IPS-18c (cell line): ENCODE measurements around the gene AGAP1.

Experiments used
- H3K4me3 ChIP-seq: 2 replicates; pipeline ENCODE4 v1.7.0; 2013; ENCODE audit warnings: low read depth, mild to moderate bottlenecking, low read length, moderate library complexity; ENCODE audit not compliant: insufficient read depth
- H3K9me3 ChIP-seq: one replicate; pipeline ENCODE4 v1.6.1; 2013; ENCODE audit warnings: mild to moderate bottlenecking, low read length, moderate library complexity; ENCODE audit not compliant: control insufficient read depth, insufficient read depth

Gene AGAP1

DNA sequence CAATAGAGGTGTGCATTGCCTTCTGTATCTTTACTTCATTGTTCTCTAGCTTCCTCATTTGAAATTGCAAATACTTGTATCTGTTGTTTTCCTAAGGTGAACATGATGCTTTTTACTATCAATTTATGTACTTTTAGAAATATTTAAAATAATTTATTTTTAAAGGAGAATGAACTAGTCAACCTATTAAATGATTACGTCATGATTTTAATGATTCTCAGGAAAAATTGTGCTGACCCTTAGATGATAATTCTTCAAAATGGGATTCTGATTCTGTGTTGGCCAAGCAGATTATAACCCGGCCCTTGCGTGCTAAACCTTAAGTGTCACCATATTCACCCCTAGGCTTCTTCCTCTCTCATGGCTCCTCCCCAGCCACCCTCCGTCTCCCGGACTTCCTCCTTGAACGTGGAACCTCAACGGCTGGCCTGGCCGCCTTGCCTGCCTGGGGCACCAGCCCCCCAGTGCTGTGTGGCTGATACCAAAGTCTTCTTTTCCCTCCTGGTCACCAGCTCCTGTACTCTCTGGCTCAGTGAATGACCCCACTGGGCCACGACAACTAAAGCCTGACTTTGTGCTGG is 382.3 kb downstream of the AGAP1 start:
- no peaks in the 10 kb centered on the region for H3K9me3 ChIP-seq
- H3K4me3 ChIP-seq, result no peak overlapping the region

DNA sequence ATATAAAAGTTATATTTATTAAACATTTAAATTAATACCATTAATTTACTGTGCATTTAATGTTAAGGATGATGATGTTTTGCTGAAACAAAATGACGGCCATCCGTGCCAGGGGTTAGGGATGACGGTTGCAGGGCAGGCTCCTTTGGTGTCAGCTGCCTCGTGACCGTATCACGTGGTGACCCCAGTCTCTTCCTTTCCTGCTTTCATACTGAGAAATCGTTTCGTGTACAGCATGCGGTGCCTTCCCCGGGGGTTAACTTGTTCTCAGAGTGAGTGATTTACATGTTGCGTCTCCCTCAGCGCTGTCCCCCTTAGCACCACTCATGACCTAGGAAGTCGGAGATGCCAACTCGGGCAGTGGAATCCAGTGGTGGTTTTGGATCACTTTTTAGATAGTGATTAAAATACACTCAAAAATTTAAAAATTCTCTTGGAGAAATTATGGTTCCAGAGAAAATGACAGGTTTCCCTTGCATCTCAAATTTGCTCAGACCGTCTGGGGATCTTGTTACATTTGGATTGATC is 383.5 kb downstream of the AGAP1 start:
- H3K4me3 ChIP-seq, result no peak overlapping the region
- H3K9me3 ChIP-seq, result no peaks in the 10 kb centered on the region

DNA sequence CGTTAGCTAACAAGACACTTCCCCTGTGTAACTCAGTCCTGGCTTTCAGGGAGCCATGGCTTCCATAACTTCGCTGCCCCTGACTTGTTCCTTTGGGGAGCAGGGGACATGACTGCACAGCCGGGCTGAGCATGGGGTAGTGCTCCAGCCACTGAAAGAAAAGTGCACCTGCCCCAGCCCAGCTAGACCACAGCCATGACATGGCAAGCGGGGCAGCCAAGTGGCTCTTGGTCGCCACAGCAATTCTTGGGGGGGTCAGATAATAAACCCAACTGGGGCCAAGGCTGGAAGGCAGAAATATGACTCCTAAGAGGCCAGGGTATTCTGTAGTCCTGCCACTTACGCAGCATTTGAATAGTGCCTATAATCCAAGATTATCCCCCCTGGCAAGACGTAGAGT is 385.3 kb downstream of the AGAP1 start:
- Histone ChIP-seq H3K9me3 (no peaks in the 10 kb centered on the region), H3K4me3 (no peak overlapping the region)

DNA sequence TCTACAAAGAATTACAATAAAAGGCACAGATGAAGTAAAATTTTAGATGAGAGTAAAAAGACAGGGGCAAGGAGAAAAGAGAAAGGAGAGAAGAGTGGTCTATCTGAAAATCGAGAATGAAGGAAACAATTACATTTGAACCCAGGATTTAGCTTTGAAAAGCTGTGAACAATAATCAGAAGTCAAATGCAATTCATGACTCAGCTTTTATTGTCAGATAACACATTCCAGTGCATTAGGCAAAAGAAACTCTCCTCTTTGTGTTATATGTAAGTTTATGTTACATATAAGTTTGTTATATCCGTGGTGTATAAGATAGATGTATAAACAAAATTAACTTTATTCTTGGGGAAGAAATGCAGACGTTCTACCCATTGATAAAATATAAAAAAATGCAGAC is 389.8 kb downstream of the AGAP1 start:
- Histone ChIP-seq H3K9me3 (no peaks in the 10 kb centered on the region), H3K4me3 (no peak overlapping the region)

DNA sequence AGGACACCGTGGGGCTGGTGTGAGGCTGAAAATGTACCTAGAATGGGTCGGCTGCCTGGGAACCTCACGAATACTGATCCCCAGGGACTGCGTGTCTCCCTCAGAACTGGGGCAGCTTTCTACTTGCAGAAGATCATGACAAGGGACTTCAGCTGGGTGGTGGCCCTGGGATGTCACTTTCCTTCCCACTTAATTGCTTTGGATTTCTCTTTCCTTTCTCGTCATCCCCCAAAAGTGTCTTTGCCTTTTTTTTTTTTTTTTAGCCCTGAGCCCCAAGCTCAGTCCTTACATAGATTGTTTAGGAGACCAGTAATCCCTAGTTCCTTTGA is 395.4 kb downstream of the AGAP1 start:
- no peaks in the 10 kb centered on the region for H3K9me3 ChIP-seq
- no peak overlapping the region for H3K4me3 ChIP-seq

DNA sequence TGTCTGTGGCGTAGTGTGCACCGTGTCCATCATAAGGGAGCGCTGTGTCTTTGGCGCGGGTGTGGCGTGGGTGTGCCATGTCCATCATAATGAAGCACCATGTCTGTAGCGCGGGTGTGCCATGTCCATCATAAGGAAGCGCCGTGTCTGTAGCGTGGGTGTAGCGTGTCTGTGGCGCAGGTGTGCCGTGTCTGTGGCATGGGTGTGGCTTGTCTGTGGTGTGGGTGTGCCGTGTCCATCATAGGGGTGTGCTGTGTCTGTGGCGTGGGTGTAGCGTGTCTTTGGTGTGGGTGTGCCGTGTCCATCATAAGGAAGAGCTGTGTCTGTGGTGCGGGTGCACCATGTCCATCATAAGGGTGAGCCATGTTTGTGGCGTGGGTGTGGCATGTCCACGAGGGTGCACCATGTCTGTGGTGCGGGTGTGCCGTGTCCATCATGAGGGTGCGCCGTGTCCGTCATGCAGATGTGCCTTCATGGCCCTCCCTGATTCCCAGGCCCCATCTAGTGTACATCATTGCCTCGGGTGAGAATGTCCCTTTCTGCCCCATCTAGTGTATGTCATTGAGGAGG is 399.4 kb downstream of the AGAP1 start:
- Histone ChIP-seq H3K9me3 (no peaks in the 10 kb centered on the region), H3K4me3 (no peak overlapping the region)

DNA sequence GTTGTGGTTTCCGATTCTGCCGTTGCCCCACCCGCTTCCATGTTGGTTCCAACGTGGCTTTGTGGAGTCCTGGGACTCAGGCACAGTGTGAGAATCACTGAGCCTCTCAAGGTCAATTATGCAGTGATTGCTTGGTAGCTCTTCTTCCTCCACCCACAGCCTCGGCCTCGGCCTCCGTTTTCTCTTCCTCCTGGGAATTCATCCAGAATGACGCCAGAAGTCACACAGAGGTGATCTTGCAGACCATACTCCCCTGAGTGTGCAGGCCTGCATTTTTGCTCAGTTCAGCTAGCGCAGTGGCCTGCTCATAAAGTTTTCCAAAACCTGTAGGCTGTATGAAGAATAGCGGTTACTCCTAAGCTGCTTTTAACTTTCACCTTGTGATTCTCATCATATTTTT is 401.0 kb downstream of the AGAP1 start:
- Histone ChIP-seq H3K4me3 (no peak overlapping the region), H3K9me3 (no peaks in the 10 kb centered on the region)

DNA sequence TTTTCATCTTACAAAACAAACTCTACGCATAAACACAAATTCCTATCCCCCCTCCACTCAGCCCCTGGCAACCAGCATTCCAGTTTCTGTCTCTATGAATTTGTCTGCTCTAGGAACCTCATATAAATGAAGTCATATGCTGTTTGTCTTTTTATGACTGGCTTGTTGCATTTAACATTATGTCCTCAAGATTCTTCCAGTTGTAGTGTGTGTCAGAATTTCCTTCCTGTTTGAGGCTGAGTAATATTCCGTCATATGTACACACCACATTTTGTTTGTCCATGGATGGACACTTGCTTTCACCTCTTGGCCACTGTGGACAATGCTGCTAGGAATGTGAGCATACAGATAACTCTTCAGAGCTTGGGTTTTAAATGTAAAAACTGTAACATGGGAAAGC is 402.2 kb downstream of the AGAP1 start:
- no peaks in the 10 kb centered on the region for H3K9me3 ChIP-seq

DNA sequence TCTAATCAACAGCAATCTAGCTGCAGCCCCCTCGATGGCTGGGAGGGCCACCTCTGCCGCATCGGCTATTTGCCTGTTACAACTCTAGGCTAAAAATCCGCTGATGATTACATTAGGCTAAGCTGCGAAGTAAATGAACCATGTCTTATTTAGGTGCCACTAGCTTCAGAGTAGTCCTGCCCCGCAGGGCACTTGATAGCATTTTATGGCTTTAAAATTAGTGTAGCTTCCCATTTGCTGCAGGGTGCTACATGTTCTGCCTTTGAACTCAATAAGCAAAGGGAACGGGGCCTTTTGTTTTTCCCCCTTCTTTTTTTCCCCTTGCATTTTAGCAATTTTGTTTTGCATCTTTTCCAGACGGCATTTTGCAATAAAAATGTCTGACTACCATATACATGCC is 404.1 kb downstream of the AGAP1 start:
- H3K9me3 ChIP-seq, result no peaks in the 10 kb centered on the region
- H3K4me3 ChIP-seq, result no peak overlapping the region

More for the DNA sequence above, 402.2 kb downstream of the AGAP1 start:
- H3K4me3 ChIP-seq, result no peak overlapping the region

DNA sequence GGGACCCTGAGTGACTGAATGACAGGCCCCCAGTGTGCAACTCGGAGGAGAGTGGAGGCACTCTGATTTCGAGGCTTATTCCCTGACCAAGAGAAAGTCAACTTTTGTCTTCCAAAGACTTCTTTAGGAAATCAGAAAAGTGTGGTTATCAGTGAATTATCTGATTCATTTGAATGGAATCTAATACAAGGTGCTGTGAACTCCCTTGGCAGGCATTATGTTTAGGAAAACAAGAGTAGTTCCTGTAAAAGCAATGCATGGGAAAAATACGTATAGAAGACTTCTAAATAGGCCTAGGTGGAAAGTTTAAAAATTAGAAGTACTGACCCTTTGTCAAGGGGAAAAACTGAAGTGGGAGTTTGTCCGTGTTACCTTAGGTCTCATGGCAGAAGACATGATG is 404.9 kb downstream of the AGAP1 start:
- H3K4me3 ChIP-seq, result no peak overlapping the region

DNA sequence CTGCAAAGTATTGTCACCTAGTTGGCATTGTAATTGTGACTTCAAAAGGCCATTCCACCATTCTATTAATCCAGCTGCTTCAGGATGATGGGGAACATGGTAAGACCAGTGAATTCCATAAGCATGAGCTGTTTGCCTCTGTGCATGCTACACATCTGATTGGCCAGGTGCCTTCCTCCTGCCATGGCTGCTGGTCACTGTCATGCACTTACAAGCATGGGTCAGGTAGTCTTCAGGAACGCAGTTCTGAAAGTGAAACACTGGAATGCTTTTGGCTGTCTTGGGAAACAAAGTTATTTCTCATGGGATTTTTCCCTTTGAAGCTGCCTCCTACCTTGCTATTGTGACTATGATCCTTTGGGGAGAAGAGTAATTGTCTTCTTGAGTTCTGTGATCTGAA is 406.8 kb downstream of the AGAP1 start:
- Histone ChIP-seq H3K9me3 (no peaks in the 10 kb centered on the region), H3K4me3 (no peak overlapping the region)

More for the DNA sequence above, 404.9 kb downstream of the AGAP1 start:
- no peaks in the 10 kb centered on the region for H3K9me3 ChIP-seq

DNA sequence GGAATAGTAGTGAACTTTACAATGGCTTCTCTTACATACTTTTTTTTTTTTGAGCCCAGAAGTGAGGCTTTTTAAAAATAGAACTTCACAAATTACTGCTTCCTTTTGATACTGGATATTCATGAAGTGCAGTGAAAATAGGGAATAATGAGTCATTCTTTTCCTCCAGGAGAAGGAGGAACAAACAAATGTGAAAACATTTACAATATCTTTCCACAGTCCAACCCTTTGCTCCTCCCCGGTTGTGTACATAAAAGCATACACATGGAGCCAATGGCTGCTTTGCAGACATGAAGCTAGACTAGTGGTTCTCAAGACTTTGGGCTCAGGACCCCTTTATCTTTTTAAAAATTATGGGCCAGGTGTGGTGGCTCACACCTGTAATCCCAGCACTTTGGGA is 407.4 kb downstream of the AGAP1 start:
- no peak overlapping the region for H3K4me3 ChIP-seq
- H3K9me3 ChIP-seq, result no peaks in the 10 kb centered on the region

DNA sequence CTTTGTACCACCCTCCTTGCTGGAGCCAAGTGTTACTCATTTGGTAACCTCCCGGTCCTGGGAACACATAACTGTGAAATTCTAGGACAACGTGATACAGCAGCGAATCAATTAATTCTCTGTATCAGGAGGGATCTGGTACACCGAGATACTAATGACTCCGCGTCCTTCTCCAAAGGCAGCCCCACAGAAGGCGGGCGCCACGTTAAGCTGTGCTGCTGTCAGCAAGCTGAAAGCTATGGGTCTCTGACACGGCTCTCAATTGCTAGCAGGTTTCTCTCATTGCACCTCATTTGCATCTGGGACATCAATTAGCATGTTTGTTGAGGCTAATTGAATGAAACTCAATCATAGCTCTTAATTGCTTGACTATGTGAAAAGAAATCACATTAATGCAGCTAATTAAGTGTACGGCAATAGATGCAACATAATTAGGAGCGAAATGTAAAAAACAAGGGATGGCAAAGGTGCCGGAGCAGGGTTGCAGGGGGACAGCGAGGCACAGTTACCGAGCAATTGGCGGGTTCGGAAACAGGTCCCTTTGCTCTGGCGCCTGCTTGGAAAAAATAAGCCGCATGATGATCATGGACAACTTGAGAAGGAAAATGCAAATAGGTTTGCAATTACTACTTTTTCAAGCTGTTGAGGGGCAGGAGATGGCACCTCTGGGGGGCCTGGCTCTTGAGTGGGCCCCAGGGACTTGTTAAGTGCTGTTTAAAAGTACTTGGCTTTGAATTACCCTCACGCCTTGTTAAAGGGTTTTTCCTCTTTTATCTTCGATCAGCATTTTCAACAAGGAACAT is 410.1 kb downstream of the AGAP1 start:
- Histone ChIP-seq H3K4me3 (no peak overlapping the region), H3K9me3 (no peaks in the 10 kb centered on the region)

DNA sequence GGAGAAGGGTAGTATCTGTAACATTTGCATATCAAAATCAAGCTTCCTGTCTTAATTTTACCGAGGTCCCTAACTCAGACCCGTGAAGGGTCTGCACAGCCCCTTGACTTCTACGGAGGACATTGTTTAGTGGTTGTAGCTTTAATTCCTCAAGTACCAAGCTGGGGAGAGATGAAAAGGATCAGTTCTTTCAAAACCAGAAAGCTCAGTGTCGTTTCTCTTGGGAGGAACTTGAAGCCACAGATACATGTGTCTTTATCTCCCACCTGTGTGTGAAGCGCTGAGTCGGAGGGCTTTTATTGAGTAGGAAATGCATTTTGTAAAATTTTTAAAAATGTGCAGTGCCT is 410.7 kb downstream of the AGAP1 start:
- no peak overlapping the region for H3K4me3 ChIP-seq
- H3K9me3 ChIP-seq, result no peaks in the 10 kb centered on the region

DNA sequence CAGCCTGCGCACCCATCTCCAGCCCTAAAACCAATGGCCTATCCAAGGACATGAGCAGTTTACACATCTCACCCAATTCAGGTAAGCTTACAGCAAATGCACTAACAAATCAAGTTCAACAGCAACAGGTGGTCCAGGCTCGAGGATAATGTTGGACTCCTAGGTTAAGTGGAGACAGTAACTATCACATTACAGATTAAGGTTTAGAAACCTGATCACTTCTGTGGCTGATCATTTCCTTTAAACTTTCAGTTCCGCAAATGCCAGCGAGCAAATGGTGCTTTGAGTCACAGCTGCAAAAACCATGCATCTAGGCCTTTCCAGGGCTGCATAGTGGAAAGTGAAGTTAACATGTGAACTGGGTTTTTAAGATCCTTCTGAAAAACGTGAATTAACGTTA is 415.0 kb downstream of the AGAP1 start:
- no peak overlapping the region for H3K4me3 ChIP-seq
- H3K9me3 ChIP-seq, result no peaks in the 10 kb centered on the region

DNA sequence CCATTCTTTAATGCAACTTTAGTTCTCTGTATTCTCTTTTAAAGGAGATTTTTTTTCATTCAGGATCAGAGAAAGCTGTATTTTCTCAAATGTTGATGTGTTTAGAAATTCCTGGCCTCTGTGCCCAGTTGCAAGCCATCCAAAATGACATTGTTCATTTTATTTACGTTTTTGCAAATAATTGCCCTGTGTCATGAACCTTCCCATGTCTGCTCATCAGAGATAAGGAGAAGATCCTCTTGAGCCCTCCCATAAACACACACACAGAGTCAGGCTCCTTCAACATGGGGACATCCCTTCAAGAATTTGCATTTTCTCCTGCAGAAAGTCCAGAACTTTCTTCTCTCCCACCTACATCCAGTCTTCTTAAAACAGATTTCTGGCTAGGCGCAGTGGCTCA is 415.5 kb downstream of the AGAP1 start:
- Histone ChIP-seq H3K9me3 (no peaks in the 10 kb centered on the region), H3K4me3 (no peak overlapping the region)

DNA sequence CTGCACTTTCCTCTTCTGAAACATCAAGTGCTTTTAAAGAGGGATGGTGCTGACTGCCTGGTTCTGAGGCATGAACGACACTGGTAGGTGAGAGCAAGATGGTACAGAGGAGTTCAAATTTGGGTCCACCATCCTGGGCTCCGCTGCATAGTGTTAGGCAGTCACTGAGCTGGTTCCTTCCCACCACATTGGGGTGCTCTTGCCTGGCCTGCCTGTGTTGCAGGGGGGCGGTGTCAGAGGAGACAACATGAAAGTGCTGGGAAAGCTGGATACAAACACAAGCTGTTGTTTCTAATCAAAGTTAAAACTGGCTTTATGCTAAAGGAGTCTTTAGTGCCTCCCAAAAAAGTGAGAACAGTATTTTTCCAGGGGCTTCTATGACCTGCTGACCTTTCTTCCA is 416.2 kb downstream of the AGAP1 start:
- no peaks in the 10 kb centered on the region for H3K9me3 ChIP-seq
- no peak overlapping the region for H3K4me3 ChIP-seq

DNA sequence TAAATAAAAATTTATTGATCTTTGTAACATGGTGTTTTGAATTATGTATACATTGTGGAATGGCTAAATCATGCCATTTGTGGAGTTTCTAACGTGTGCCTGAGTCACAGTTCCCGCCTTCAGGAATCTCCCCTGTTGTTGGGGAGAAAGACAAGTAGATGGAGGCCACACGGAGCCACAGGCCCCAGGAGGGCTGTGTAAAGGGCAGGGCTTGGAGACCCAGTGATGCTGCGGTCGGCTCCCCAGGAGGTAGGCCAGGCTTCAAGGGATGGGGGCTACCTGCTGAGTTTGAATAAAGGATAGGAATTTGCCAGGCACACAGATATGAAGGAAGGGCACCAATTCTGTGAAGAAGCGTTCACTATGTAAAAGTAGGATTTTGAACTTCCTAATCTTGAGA is 417.3 kb downstream of the AGAP1 start:
- no peak overlapping the region for H3K4me3 ChIP-seq
- no peaks in the 10 kb centered on the region for H3K9me3 ChIP-seq
